ENCODE data around the gene FAT1.
"Not testable (repeated sequence)": the region's sequence is repeated elsewhere in the genome, so short reads cannot be mapped to it uniquely, and the experiment has no call there.

FAT1 gene

GRCh38 chr4:186723292-186724057 lies at the start of gene FAT1:
Gene FAT1 (minus strand): TSS chr4:186723856. CDS start chr4:186709827, 14,029 bp downstream.
- DNase-seq (ENCODE audit: low read depth), result no peak

GRCh38 chr4:186772936-186773487 lies 49.4 kb upstream of the FAT1 start:
- DNase-seq (ENCODE audit: low read depth), result no peak

GRCh38 chr4:186771624-186772023 lies 48.0 kb upstream of the FAT1 start:
- DNase-seq (ENCODE audit: low read depth), result no peak

- DNase-seq (ENCODE audit: low read depth), result no peak
Measured at GRCh38 chr4:186770481-186771175, 47.0 kb upstream of the FAT1 start.

GRCh38 chr4:186767794-186768193 lies 44.1 kb upstream of the FAT1 start:
- DNase-seq (ENCODE audit: low read depth), result no peak

- no peak for DNase-seq (ENCODE audit: low read depth)
Measured at GRCh38 chr4:186765673-186766546, 42.3 kb upstream of the FAT1 start.

GRCh38 chr4:186765138-186765537 lies 41.5 kb upstream of the FAT1 start:
- no peak for DNase-seq (ENCODE audit: low read depth)

GRCh38 chr4:186764457-186764856 lies 40.8 kb upstream of the FAT1 start:
- no peak for DNase-seq (ENCODE audit: low read depth)

GRCh38 chr4:186762865-186763264 lies 39.2 kb upstream of the FAT1 start:
- no peak for DNase-seq (ENCODE audit: low read depth)

GRCh38 chr4:186762361-186762760 lies 38.7 kb upstream of the FAT1 start:
- DNase-seq (ENCODE audit: low read depth), result no peak

GRCh38 chr4:186761956-186762355 lies 38.3 kb upstream of the FAT1 start:
- not testable (repeated sequence) for DNase-seq (ENCODE audit: low read depth)

GRCh38 chr4:186761393-186761792 lies 37.7 kb upstream of the FAT1 start:
- DNase-seq (ENCODE audit: low read depth), result no peak

GRCh38 chr4:186760576-186760975 lies 36.9 kb upstream of the FAT1 start:
- DNase-seq (ENCODE audit: low read depth), result no peak

- no peak for DNase-seq (ENCODE audit: low read depth)
Measured at GRCh38 chr4:186759990-186760389, 36.3 kb upstream of the FAT1 start.

GRCh38 chr4:186758929-186759682 lies 35.5 kb upstream of the FAT1 start:
- DNase-seq (ENCODE audit: low read depth), result no peak

GRCh38 chr4:186757696-186758355 lies 34.2 kb upstream of the FAT1 start:
- DNase-seq (ENCODE audit: low read depth), result no peak

GRCh38 chr4:186756550-186756949 lies 32.9 kb upstream of the FAT1 start:
- not testable (repeated sequence) for DNase-seq (ENCODE audit: low read depth)

GRCh38 chr4:186755550-186756519 lies 32.2 kb upstream of the FAT1 start:
- DNase-seq (ENCODE audit: low read depth), result no peak

GRCh38 chr4:186754976-186755375 lies 31.3 kb upstream of the FAT1 start:
- DNase-seq (ENCODE audit: low read depth), result no peak

- no peak for DNase-seq (ENCODE audit: low read depth)
Measured at GRCh38 chr4:186752325-186752724, 28.7 kb upstream of the FAT1 start.

Data from stimulated activated CD8-positive, alpha-beta memory T cell treated with anti-CD3 and anti-CD28 coated beads, Interleukin-12 subunit alpha, Interleukin-12 subunit beta, amount 100 ng/mL, for 4 hours (primary cell).